Adipocyte (in vitro differentiated cells): ENCODE data around the gene RECQL.

Source experiments
- DNase-seq: peaks from one replicate; pipeline ENCODE4 v3.0.0-alpha.2; 2015; ENCODE audit warnings: low read depth
- H3K27me3 ChIP-seq: replicated peaks from 2 replicates; pipeline ENCODE4 v1.7.0; 2013; ENCODE audit warnings: mild to moderate bottlenecking, low read length, moderate library complexity; ENCODE audit not compliant: control insufficient read depth, insufficient read depth
- H3K36me3 ChIP-seq: 2 replicates; pipeline ENCODE4 v1.7.0; 2013; ENCODE audit warnings: low read length, mild to moderate bottlenecking, moderate library complexity; ENCODE audit not compliant: control insufficient read depth, insufficient read depth, severe bottlenecking
- H3K4me1 ChIP-seq: 2 replicates; pipeline ENCODE4 v1.7.0; 2013; ENCODE audit warnings: mild to moderate bottlenecking, low read length, moderate library complexity; ENCODE audit not compliant: control insufficient read depth, insufficient read depth
- H3K4me3 ChIP-seq: 2 replicates; pipeline ENCODE4 v1.7.0; 2013; ENCODE audit warnings: mild to moderate bottlenecking, low read length, moderate library complexity
- H3K9ac ChIP-seq: 2 replicates; pipeline ENCODE4 v1.7.0; 2013; ENCODE audit warnings: mild to moderate bottlenecking, low read length, moderate library complexity
- H3K9me3 ChIP-seq: 2 replicates; pipeline ENCODE4 v1.7.0; 2013; ENCODE audit warnings: mild to moderate bottlenecking, low read length, moderate library complexity; ENCODE audit not compliant: control insufficient read depth

The RECQL gene, protein sequence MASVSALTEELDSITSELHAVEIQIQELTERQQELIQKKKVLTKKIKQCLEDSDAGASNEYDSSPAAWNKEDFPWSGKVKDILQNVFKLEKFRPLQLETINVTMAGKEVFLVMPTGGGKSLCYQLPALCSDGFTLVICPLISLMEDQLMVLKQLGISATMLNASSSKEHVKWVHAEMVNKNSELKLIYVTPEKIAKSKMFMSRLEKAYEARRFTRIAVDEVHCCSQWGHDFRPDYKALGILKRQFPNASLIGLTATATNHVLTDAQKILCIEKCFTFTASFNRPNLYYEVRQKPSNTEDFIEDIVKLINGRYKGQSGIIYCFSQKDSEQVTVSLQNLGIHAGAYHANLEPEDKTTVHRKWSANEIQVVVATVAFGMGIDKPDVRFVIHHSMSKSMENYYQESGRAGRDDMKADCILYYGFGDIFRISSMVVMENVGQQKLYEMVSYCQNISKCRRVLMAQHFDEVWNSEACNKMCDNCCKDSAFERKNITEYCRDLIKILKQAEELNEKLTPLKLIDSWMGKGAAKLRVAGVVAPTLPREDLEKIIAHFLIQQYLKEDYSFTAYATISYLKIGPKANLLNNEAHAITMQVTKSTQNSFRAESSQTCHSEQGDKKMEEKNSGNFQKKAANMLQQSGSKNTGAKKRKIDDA

DNA sequence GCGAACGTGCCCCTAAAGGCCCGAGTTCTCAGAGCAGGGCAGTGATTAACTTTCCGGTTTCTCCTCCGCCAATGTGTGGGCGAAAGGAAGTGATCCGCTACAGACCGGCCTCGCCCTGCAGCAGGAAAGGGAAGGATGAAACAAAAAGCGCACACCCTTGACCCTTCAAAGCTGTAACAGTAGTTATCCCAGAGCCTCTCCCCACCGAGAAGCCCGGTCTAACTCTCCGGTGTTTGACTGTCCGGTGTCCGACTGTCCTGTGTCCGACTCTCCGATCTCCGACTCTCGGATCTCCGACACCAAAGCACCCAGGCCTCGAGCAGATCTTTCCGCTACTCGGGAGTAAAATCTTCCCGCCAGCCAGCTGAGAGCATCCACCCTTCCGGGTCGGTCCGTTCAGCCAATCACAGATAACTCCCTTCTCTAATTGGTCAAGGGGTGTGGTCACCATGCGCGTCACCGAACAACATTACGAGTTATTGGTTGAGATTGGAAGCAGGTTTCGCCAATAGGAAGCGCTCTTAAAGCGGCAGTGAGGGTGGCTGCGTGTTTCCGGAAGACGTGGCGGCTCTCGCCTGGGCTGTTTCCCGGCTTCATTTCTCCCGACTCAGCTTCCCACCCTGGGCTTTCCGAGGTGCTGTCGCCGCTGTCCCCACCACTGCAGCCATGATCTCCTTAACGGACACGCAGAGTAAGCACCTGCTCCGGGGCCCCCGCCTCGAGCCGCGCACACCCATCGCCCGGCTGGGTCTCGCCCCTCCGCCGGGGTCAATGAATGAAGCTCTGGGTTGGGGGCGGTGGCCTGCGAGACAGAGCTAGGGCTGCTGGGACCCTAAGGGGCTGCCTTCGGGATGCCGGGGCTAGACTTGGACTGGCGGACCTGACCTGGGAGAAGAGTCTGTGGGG is at the start of gene RECQL, which contains the start of gene GOLT1B:
Gene RECQL, minus strand, starts transcription at position 378 of the 906 bp plus-strand sequence. CDS start 2,065 bp downstream, outside the sequence.
Gene GOLT1B, plus strand, starts transcription at position 532 of the 906 bp plus-strand sequence. Its CDS starts 135 bp downstream, at position 667.
- no peaks in the 10 kb centered on the region for H3K9me3 ChIP-seq
- peak within 1 kb of the TSS; percentile 95 for H3K9ac ChIP-seq
- H3K4me1 ChIP-seq = peaks cover 55% of the 10 kb centered on the region
- peak; percentile 99 for DNase-seq
- H3K36me3 ChIP-seq = peaks cover 25% of the 10 kb centered on the region
- no peaks in the 10 kb centered on the region for H3K27me3 ChIP-seq
- H3K4me3 ChIP-seq = peak within 1 kb of the TSS; percentile 95

DNA sequence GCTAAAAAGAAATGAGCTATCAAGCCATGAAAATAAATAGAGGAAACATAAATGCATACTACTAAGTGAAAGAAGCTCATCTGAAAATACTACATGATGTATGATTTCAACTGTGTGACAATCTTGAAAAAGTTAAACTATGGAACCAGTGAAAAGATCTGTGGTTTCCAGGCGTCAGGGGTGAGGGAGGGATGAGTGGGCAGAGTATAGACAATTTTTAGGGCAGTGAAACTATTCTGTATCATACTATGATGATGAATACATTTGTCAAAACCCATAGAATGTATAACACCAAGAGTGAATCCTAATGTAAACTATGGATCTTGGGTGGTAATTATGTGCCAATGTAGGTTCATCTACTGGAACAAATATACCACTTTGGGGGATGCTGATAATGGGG is 46.0 kb upstream of the RECQL start:
- DNase-seq = no peak
- H3K4me1 ChIP-seq = no peaks in the 10 kb centered on the region
- H3K9me3 ChIP-seq = no peaks in the 10 kb centered on the region

DNA sequence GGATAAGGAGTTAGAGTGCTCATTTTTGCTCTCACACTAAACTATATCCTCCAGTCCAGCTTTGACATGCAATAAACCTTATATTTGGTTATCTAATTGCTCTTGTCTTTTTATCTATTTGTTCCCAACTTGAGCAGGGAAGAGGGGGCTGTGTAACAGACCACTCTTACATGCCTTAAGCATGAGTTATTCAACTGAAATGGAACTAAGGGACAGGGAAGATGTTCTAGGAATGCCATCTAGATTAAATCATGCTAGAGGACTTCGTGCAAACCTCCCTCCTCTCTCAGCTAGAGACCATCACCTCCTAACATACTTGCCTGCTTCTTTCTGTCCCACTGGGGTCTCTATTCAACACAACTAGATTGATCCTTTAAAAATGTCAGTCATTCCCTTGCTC is 45.3 kb upstream of the RECQL start:
- no peaks in the 10 kb centered on the region for H3K4me1 ChIP-seq
- no peak overlapping the region for H3K9ac ChIP-seq
- no peaks in the 10 kb centered on the region for H3K27me3 ChIP-seq
- H3K36me3 ChIP-seq = no peaks in the 10 kb centered on the region
- no peak overlapping the region for H3K4me3 ChIP-seq
- H3K9me3 ChIP-seq = no peaks in the 10 kb centered on the region
- no peak for DNase-seq

More for the DNA sequence above, 46.0 kb upstream of the RECQL start:
- Histone ChIP-seq H3K4me3 (no peak overlapping the region), H3K36me3 (no peaks in the 10 kb centered on the region), H3K27me3 (no peaks in the 10 kb centered on the region), H3K9ac (no peak overlapping the region)

DNA sequence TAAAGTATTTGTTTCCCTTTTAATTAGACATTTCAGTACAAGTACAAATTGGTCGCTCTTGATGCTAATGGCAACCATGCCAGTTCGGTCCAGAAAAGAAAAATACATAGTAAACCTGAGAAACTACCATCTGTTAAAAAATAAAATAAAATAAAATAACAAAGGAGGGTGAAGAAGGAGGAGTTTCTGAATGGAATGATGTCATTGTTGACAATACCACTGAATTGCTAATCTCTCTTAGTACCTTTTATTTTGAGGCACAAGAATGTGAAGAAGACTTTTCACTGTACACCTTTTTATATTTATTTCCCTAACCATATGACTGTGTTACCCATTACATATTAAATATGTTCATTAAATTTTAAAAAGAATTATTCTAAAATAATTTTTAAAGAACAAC is 44.1 kb upstream of the RECQL start:
- H3K4me1 ChIP-seq = no peaks in the 10 kb centered on the region
- no peak overlapping the region for H3K4me3 ChIP-seq
- no peaks in the 10 kb centered on the region for H3K36me3 ChIP-seq
- H3K9ac ChIP-seq = no peak overlapping the region
- DNase-seq = no peak
- H3K27me3 ChIP-seq = no peaks in the 10 kb centered on the region
- H3K9me3 ChIP-seq = no peaks in the 10 kb centered on the region

DNA sequence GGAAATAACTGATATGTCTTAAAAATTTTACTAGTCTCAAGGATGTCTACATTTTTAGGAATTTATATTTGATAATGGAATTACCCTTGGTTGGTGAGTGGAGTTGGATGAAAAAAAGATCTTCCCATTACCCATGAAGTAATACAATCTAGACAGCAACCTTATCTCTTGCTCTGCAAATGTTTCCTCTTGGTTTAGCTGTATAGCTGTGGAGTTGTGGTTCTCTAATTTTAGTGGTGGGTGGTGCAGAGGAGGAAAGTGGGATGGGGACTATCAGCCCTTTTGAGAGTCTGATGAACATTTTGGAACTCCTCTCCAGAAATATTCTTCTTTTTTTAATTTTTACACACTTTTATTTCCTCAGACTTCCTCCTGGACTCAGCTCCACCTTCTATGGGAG is 41.7 kb upstream of the RECQL start:
- Histone ChIP-seq H3K9ac (no peak overlapping the region), H3K36me3 (no peaks in the 10 kb centered on the region), H3K4me3 (no peak overlapping the region), H3K27me3 (no peaks in the 10 kb centered on the region), H3K9me3 (no peaks in the 10 kb centered on the region), H3K4me1 (no peaks in the 10 kb centered on the region)
- DNase-seq = no peak

DNA sequence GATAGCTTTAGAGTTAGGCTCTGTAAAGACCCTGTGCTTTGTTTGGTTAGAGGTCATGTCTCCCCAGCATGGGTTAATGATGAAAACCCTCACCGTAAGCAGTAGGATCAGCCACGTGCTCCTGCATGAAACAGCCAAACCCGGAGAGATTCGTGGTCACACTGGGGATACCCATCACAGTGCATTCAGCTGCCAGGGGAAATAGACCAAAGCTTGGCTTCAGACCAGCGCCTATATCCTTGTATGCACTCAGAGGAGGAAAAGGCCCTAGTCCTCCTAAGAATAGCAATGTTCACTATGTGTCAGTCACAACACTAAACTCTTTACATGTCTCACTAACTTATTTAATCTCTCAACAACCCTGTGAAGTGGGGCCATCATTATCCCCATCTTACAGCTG is 41.0 kb upstream of the RECQL start:
- DNase-seq = no peak
- Histone ChIP-seq H3K4me1 (no peaks in the 10 kb centered on the region), H3K36me3 (no peaks in the 10 kb centered on the region), H3K27me3 (no peaks in the 10 kb centered on the region), H3K4me3 (no peak overlapping the region), H3K9me3 (no peaks in the 10 kb centered on the region), H3K9ac (no peak overlapping the region)

DNA sequence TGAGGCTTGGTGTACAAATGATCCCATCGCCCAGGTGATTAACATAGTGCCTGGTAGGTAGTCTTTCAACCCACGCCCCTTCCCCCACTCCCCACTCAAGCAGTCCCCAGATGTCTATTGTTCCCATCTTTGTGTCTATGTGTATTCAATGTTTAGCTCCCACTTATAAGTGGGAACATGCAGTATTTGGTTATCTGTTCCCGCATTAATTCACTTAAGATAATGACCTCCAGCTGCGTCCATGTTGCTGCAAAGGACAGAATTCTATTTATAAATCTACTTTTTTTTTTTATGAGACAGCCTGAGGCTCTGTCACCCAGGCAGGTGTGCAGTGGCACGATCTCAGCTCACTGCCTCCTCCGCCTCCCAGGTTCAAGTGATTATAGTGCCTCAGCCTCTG is 40.3 kb upstream of the RECQL start:
- no peak overlapping the region for H3K4me3 ChIP-seq
- H3K27me3 ChIP-seq = no peaks in the 10 kb centered on the region
- no peaks in the 10 kb centered on the region for H3K36me3 ChIP-seq
- no peak overlapping the region for H3K9ac ChIP-seq
- no peaks in the 10 kb centered on the region for H3K9me3 ChIP-seq
- DNase-seq = no peak
- H3K4me1 ChIP-seq = no peaks in the 10 kb centered on the region

DNA sequence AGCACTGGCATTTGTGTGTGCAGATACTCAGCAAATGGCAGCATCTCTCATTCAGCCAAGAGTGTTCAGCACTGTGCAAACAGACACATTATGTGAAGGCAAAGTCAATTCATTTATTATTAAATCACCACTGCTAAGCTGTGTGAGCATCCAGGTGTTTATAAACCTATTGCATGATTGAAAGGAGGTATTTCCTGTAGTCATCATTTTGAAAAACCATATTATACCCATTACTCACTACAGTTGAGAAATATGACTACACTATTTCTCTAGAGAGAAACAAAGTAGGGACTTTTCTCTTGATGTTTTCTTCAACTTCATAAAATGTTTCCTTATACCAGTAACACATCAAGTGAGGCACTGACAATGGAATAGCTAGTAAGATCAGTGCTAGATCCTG is 38.4 kb upstream of the RECQL start:
- H3K4me1 ChIP-seq = no peaks in the 10 kb centered on the region
- no peak for DNase-seq
- H3K9ac ChIP-seq = no peak overlapping the region
- H3K4me3 ChIP-seq = no peak overlapping the region
- no peaks in the 10 kb centered on the region for H3K27me3 ChIP-seq
- H3K36me3 ChIP-seq = no peaks in the 10 kb centered on the region
- no peaks in the 10 kb centered on the region for H3K9me3 ChIP-seq

DNA sequence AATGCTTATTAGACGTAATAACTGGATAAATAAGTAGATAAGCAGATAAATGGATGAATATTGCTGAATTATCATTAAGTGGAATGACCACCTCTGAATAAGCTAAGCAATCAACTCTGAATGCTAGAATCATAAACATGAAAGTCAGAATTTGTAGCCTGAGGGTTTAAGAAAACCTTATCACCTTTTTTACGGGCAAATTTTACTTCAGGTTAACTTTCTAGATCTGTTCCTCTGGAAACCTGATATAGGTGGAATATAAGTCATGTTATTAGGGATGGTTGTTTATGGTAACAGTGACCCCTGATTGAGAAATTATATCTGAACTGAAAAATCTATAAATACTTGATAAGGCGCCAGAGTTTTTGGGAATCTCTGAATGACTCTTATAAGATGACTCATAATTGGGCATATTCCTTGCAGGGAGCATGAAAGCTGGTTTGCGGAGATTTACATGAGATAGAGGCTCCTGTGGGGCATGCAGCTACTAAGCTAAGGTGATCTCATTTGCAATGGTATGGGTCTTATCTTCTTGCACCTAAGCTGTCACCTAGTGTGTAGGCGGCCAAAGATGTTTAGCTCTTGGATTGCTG is 36.7 kb upstream of the RECQL start:
- Histone ChIP-seq H3K4me3 (no peak overlapping the region), H3K27me3 (no peaks in the 10 kb centered on the region), H3K9me3 (no peaks in the 10 kb centered on the region), H3K9ac (no peak overlapping the region), H3K4me1 (no peaks in the 10 kb centered on the region), H3K36me3 (no peaks in the 10 kb centered on the region)
- DNase-seq = no peak

DNA sequence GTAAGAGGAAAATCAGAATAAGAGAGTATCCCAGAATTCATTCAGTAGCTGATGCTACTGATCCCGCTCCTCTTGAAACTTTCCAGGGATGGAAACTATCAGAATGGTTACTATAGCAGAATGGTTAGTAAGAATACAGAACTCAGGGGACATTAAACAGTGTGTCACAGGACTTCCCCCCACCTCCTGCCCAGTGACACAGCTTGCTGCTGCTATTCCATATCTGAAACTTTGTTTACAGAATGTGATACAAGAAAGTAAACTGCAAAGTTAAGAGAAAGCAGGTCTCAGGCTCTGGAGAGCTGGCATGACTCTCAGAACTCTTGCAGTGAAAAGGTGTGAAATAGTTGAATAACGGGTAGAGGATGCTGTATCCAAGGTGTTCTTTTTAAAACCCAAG is 28.0 kb upstream of the RECQL start:
- no peak for DNase-seq
- Histone ChIP-seq H3K36me3 (no peaks in the 10 kb centered on the region), H3K4me1 (peaks cover 15% of the 10 kb centered on the region), H3K9ac (no peak overlapping the region), H3K9me3 (no peaks in the 10 kb centered on the region), H3K4me3 (no peak overlapping the region), H3K27me3 (no peaks in the 10 kb centered on the region)
